Stimulated activated CD8-positive, alpha-beta memory T cell treated with anti-CD3 and anti-CD28 coated beads, Interleukin-4, amount 100 ng/mL, for 4 hours (primary cell): ENCODE results near the gene RALGAPA1.

ENCODE experiments used
- DNase-seq, 2 donors: peaks; one replicate each; pipeline ENCODE4 v3.0.0-alpha.2; 2020; ENCODE audit warnings: low read depth in 2 of 2, low spot score in 1 of 2

RALGAPA1 gene

DNA sequence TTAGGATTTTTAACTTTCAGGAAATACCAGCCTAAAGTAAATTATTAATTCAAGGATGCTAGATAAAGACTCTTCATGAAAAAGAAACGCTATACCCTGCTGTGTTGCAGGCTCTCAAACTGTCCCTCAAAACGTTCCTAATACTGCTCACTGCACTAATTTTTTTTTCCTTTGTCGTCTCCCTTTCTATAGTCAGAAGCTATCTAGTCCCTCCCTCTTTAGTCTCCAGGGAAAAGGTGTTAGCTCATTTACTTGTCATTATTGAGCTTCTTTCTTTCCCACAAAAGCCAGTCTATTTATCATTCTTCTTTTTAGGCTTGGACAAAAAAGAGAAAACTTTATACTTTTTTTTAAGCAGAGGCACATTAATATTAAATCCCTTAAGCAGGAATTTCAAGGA is 305.4 kb downstream of the RALGAPA1 start:
- no peak for DNase-seq

DNA sequence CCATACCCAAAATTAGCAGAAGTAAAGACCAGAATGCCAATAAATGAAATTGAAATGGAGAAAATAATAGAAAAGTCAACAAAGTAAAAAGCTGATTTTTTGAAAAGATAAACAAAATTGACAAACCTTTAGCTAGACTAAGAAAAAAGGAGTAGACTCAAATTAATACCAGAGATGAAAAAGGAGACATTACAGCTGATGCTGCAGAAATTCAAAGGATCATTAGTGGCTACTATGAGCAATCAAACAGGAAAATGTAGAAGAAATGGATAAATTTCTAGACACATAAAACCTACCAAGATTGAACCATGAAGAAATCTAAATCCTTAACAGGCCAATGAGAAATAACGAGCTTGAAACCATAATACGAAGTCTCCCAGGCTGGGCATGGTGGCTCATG is 309.9 kb downstream of the RALGAPA1 start:
- no peak for DNase-seq

DNA sequence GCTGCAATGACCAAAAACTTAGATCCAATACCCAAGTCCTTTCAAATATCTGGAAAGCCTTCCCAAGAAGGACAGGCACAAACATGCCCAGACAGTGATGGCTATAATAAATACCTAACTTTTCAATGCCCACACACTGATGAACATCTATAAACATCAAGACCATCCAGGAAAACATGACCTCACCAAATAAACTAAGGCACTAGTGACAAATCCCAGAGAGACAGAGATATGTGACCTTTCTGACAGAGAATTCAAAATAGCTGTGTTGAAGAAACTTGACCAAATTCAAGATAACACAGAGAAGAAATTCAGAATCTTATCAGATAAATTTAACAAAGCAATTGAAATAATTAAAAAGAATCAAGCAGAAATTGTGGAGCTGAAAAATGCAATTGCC is 313.8 kb downstream of the RALGAPA1 start:
- no peak for DNase-seq

DNA sequence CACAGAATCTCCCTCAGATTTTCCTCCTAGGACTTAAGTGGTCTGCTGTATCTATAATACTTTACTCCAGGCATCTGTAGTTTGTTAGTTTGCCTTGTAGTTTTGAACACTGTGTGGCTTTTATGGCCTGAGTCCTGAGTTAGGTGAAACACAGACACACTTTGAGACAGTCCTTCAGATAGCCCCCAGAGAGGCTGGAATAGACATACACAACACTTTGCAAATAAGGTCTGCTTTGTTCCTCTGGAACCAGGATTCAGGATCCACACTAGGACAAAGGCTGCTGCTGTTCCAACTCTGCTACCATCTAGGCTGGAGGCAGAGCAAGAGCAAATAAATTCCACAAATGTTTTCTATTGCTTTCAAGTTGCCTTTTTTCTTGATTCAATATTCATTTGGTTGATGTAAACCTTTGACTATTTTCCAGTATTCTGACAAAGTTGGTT is 316.5 kb downstream of the RALGAPA1 start:
- no peak for DNase-seq
